GM18508 (cell line): ENCODE measurements around the gene EMILIN3.

ENCODE experiments used
- ATAC-seq: cut with Tn5 transposase; IDR thresholded peaks from one replicate; pipeline ENCODE4 v1.9.1; 2021; ENCODE audit warnings: moderate number of reproducible peaks; ENCODE audit not compliant: insufficient read depth, unreplicated experiment

EMILIN3 gene

DNA sequence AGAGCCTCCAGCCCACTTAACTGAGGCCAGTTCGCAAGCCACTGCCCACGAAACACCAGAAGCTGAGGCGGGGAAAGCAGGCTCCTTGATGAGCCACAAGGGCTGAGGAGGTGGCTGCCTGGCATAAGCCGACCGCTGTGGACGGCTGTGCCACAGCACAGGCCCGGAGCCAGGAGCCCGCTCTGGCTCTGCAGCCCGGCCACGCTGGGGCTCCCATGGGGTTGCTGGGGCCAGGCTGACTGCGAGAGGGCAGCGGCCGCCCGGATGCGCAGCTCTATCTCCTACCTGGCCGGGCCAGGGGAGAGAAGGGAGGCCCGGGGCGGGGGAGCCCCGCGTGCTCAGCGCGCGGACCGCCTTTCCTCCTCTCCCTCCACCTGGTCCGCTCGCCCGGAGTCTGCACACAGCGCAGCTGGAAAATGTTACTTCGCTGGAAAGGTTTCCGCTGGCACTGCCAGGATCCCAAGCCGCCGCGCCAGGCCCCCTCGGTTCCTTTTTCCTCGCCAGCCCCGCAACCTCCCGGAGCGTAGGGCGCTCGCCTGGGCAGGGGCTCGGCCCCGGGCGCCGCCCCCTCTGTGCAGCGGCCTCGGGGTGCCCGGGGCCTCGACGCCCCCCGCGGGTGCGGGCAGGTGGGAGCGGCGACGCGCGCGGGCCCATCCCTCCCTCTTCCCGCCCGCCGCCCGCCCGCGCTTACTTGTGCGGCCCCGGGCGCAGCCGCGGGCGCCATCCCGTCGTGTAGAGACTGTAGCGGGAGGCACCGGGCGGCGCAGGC is 657 bp downstream of the EMILIN3 start:
- ATAC-seq: no peak

DNA sequence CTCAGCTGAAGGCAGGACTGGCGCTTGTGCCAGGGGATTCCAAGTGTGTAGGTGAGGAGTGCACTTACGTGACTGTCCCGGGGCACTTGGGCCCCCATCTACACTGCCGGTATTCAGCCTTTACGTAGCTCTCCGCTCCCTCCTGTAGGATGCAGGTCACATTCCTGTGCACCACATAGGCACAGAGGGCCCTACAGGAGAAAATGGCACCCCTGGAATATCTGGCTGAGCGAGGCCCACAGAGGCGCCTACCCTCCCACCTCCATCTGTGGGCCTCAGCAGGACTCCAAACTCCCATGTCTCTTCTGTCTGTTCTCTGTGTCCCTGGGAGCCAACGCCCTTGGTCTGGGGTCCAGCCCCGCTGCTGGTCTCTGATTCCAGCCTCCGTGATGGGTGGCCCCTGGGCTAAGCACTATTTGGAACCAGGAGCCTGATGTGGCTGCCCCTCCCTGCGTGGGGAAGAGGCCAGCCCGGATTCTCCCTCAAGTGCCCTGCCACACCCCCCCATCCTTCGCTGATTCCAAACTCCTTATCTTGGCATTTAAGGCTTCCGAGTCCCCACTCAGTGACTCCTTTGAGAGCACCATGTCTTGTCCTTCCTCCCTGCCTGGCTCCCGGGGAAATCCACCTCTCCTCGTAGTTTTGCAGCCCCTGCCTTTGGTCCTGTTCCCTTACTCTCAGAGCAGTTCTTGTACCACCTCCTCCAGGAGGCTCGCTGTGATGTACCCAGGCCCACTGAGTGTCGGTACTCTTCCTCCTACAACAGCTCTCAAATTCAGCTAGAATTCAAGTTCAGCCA is 1.5 kb downstream of the EMILIN3 start:
- ATAC-seq: no peak

GRCh38 chr20:41364236-41364855 is 2.3 kb downstream of the EMILIN3 start:
- no peak for ATAC-seq

DNA sequence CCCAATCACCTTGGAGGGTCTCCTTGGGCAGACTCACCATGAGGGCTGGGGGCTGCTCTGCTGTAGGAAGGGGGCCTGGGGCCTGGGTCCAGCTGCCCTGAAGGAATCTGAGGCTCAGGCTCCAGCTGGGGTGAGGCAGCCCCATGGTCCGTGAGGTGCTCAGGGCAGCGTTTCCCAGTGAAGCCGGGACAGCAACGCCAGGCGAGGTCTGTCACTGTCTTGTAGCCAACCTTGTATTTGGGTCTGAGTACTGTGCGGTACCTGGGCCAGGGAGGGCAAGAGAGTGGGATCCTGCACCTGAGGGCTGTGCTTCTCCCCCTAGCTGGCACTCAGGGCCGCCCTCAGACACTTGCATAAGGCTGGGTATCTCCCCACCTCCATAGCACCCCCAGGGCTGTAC is 3.0 kb downstream of the EMILIN3 start:
- no peak for ATAC-seq

DNA sequence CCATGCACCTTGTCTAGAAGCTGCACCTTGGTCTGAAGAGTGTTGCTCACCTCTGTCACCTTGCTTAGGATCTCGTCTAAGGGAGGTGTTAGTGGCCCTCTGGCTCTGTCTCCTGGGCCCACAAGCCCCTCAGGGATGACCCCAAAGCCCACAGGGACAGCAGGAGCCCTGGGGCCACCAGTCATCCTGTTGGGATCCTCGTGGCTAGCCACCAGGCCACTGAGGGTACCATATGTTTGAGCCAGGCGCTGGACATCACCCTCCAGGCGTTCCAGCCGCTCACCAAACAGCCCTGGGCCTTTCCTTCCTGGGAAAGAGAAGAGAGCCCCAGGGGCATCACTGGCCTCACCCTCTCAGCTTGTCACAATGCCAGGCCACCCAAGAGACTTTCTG is 3.9 kb downstream of the EMILIN3 start:
- no peak for ATAC-seq

DNA sequence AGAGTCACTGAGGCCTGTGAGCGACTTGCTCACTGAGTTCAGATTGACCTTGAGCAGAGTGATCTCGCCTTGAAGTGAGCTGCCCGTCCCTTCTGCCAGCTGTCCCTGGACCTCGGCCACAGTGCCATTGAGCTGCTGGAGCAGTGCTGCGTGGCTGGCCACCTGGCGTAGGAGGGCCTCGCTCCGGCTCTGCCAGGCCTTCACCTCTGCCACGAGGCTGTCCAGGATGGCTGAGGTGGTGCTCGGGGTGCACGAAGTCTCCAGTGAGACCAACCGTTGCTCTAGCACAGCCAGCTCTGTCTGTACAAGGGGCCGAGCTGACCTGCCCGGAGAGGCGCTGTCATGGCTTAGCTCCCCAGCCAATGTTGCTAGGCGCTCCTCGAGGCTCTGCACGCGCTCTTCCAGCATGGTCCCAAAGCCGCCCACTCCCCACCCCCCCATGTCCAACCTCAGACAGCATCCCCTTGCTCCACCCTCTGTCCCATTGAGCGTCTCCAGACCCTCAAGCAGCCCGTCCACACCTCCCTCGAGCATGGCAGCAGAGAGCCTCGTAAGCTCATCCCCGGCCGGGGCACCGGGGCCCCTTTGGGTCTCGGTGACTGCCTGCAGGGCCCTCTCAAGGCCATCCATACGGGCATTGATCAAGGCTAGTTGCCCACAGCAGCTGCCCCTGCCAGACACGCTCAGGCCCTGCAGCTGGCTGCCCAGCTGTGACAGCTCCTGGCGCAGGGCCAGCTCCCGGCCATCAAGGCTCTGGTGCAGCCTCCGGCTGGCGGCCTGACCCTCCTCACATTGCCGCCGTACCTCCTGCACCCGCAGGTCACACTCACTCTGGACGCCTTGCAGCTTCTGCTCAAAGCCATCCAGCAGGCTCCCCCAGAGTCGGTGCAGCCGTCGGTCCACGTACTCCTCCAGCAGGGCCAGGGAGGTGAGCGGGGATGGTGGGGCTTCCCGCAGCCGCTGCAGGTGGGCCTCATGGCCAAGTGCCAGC is 4.6 kb downstream of the EMILIN3 start:
- ATAC-seq: no peak

DNA sequence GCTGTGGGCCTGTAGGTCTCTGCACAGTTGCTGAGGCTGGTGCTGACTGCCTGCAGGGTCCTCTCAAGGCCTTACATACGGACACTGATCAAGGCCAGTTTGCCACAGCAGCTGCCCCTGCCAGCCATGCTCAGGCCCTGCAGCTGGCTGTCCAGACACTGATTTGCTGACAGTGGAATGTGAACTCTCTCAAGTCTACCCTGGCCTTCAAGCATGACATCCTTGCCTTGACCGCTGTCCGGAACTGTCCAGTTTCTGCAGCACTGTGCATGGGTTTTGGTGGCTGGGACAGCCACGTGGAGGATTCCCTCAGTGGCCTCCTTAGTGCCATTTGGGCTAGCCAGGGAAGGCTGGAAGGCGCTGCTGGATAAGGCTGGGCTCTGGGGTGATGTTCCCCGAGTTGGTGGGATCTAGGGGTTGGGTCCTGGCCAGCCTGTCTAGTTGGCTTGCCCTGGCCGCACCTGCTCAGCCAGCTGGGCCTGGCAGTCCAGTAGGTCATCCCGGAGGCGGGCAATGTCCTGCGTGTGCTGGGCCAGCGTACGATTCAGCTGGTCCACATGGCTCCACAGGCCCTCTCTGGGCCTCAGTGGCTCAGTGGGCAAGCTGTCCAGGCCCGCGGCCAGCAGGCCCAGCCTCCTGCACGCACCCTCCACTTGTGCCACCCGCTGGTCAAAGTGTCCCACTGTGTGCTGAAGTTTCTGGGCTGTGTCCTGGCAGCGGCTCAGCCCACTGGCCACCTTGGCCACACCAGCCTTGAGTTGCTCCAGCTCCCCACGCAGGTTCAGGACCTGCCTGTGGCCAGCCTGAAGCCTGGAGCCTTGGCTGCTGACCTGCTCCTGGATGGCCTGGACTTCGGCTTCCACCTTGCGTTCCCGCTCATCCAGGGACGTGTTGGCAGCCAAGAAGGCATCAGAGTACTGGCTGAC is 5.5 kb downstream of the EMILIN3 start:
- ATAC-seq: no peak

DNA sequence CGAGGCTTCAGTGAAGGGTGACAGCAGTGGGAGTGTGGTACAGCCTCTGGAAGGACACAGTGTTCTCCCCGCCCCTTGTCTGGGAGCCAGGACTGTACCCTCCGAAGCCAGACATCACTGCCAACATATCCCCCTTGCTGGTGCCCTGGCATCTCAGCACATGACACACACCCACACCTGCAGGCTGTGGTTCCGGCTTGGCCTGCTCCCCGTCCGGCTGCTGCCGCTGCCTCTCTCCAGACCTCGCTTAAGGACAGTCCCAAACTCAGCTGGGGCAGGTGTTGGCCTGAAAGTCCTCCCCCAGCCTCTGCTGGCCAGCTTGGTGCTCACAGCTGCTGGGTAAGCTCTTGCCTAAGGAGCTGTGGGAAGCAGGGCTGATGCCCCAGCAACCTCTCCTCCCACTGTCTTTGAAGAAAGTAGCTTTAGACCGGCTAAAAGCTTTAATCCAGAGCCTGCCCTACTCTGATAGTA is 7.0 kb downstream of the EMILIN3 start:
- ATAC-seq: no peak

- no peak for ATAC-seq
These were observed 7.9 kb downstream of the EMILIN3 start for GRCh38 chr20:41358717-41359116.

DNA sequence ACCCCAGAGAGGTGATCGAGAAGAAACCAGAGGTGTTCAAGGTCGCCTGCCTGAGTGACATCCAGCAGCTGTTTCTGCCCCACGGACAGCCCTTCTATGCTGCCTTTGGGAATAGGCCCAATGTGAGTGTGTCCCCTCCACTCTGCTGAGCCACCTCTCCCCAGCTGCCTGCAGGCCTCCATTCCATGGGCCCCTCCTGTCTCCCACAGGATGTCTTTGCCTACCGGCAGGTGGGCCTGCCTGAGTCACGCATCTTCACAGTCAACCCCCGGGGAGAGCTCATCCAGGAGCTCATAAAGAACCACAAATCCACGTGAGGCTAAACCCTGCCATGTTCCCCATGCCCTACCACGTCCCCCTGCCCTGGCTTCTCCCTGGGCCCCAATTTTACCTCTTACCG is 8.4 kb downstream of the EMILIN3 start:
- ATAC-seq: no peak

- ATAC-seq: no peak
These were observed 9.0 kb downstream of the EMILIN3 start for GRCh38 chr20:41357424-41358163.

GRCh38 chr20:41356951-41357350 is 9.7 kb downstream of the EMILIN3 start:
- no peak for ATAC-seq

DNA sequence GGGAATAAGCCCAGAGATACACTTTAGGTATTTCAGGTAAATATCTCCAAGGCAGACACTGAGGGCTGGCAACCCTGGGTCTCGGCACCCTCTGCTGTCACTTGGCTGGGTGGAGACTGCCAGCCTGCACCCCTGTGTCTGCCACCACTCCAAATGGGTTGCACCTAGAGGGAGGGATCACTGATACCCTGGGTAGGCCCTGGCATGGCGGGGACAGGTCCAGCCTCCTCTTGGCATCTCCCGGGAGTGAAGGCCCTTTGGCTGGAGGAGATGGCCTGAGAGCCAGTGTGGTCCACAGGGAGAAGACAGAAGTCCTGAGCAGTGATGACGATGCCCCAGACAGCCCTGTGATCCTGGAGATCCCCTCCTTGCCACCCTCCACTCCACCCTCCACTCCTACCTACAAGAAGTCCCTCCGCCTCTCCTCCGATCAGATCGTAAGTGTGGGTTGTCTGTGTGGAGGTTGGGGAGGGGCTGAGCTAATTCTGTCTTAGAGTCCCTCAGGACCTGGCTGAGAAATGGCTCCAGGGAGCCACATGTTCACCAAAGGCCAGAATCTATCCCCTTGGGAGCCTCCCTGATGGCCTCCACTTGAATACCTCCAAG is 10.9 kb downstream of the EMILIN3 start:
- ATAC-seq: no peak

GRCh38 chr20:41355192-41355591 is 11.4 kb downstream of the EMILIN3 start:
- no peak for ATAC-seq

DNA sequence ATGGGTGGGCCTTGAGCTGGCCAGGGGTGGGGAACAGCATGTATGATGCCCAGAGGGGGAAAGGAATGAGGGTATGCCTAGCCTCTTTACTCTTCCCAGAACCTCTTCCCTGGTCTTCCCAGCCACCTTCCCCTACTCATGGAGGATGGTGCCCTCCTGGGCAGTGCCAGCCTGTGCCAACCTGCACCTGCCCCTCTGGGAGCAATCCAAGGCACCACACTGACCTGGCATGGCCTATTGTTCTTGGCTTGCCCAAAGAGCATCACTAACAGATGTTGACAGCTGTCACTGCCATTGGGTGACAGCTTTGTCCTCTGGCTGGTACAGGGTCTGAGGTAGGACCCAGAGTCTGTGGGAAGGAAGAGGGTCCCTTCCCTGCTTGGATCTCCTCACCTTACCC is 13.1 kb downstream of the EMILIN3 start:
- no peak for ATAC-seq

DNA sequence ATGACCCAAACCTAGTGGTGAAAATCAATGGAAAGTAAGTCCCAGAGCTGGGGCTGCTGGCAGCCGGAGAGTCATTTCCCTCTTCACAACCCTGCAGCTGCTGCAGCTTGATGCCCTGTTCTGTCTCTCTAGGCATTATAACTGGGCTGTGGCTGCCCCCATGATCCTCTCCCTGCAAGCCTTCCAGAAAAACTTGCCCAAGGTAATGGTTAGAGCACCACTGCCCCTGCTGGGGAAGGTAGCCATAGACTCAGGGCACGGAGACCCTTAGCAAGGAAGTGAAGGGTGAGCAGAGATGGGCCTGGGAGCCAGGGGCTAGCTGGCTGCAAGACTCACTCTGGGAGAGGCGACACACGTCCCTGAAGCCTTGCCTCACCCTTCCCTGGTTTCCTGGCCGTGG is 14.0 kb downstream of the EMILIN3 start:
- no peak for ATAC-seq

GRCh38 chr20:41352106-41352505 is 14.5 kb downstream of the EMILIN3 start:
- no peak for ATAC-seq

DNA sequence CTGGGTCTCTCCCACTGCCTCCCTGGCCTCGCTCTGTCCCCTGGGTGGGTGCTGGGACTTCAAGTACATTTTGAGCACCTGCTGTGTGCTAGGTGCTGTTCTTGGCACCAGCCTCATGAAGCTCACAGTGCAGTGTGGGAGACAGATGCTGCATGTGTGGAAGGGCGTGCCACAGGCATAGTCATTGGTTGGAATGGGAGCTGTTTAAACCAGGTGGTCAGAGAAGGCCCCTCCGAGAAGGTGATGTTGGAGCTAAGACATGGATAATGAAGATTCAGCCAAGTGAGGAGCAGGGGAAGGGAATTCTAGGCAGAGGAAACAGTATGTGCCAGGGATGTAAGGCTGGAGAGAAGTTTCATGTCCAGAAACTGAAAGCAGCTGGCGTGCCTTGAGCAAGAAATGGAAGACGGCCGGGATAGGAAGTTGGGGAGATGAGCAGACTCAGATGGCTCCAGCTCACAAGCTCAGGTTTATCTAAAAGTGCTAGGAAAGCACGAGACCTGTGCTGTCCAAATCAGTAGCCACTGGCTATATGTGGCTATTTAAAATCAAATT is 16.1 kb downstream of the EMILIN3 start:
- ATAC-seq: no peak
